ACHN (cell line): ENCODE results near the gene AP1S1.

ENCODE experiments used
- DNase-seq: peaks from one replicate; pipeline ENCODE4 v3.0.0-alpha.2; 2015
- in situ Hi-C: cut with HindIII; loops from 2 replicates; pipeline ENCODE4 v1.10.0; 2017; ENCODE audit warnings: low sequenced_read_pairs, low pct_ligation_motif_present, low pct_unique_long_range_greater_than_20kb

The AP1S1 gene

GRCh38 chr7:101166909-101167644, 12.8 kb downstream of the AP1S1 start:
- in situ Hi-C loops = no loop called here
- peak; percentile 79 for DNase-seq

GRCh38 chr7:101167645-101168411, 13.6 kb downstream of the AP1S1 start:
- in situ Hi-C loops = no loop called here
- peak; percentile 49 for DNase-seq

GRCh38 chr7:101168412-101169049, 14.3 kb downstream of the AP1S1 start:
- no peak for DNase-seq
- in situ Hi-C loops = no loop called here

GRCh38 chr7:101169110-101169837, 15.0 kb downstream of the AP1S1 start:
- in situ Hi-C loops = no loop called here
- peak; percentile 50 for DNase-seq

GRCh38 chr7:101169838-101170551, 15.7 kb downstream of the AP1S1 start:
- peak; percentile 82 for DNase-seq
- in situ Hi-C loops = no loop called here

GRCh38 chr7:101170617-101171441, 16.6 kb downstream of the AP1S1 start:
- no peak for DNase-seq
- in situ Hi-C loops = no loop called here

GRCh38 chr7:101171442-101171837, 17.2 kb downstream of the AP1S1 start:
- in situ Hi-C loops = no loop called here
- peak; percentile 66 for DNase-seq

GRCh38 chr7:101172005-101172853, 18.0 kb downstream of the AP1S1 start:
- DNase-seq = peak; percentile 49
- in situ Hi-C loops = no loop called here

- peak; percentile 95 for DNase-seq
Observed at GRCh38 chr7:101172854-101173751, 18.8 kb downstream of the AP1S1 start.

GRCh38 chr7:101173752-101174244, 19.5 kb downstream of the AP1S1 start:
- peak; percentile 77 for DNase-seq
- in situ Hi-C loops = no loop called here

More at GRCh38 chr7:101172854-101173751, 18.8 kb downstream of the AP1S1 start:
- in situ Hi-C loops = no loop called here

- DNase-seq = no peak
- in situ Hi-C loops = no loop called here
Observed at GRCh38 chr7:101174322-101174854, 20.1 kb downstream of the AP1S1 start.

GRCh38 chr7:101175664-101176063, 21.4 kb downstream of the AP1S1 start:
- in situ Hi-C loops = no loop called here
- DNase-seq = no peak

- DNase-seq = no peak
- in situ Hi-C loops = no loop called here
Observed at GRCh38 chr7:101177644-101178043, 23.4 kb downstream of the AP1S1 start.

- in situ Hi-C loops = no loop called here
- DNase-seq = peak; percentile 25
Observed at GRCh38 chr7:101179117-101179516, 24.8 kb downstream of the AP1S1 start.

GRCh38 chr7:101179713-101180112, 25.4 kb downstream of the AP1S1 start:
- DNase-seq = no peak
- in situ Hi-C loops = no loop called here
